HG03521 (cell line): ENCODE measurements around the gene PRKCB.

Source experiments
- ATAC-seq: cut with Tn5 transposase; IDR thresholded peaks from one replicate; pipeline ENCODE4 v1.9.1; 2021; ENCODE audit warnings: mild to moderate bottlenecking, moderate library complexity; ENCODE audit not compliant: unreplicated experiment

Gene PRKCB

GRCh38 chr16:24118126-24118821 is 282.5 kb downstream of the PRKCB start:
- ATAC-seq: no peak

GRCh38 chr16:24119807-24120206 is 284.0 kb downstream of the PRKCB start:
- ATAC-seq: no peak

GRCh38 chr16:24123275-24123674 is 287.5 kb downstream of the PRKCB start:
- ATAC-seq: no peak

- no peak for ATAC-seq
These were observed 288.5 kb downstream of the PRKCB start for GRCh38 chr16:24124291-24124690.

GRCh38 chr16:24125214-24125613 is 289.4 kb downstream of the PRKCB start:
- ATAC-seq: no peak

GRCh38 chr16:24129412-24129918 is 293.7 kb downstream of the PRKCB start:
- no peak for ATAC-seq

- ATAC-seq: no peak
These were observed 294.8 kb downstream of the PRKCB start for GRCh38 chr16:24130494-24131085.

- ATAC-seq: no peak
These were observed 295.5 kb downstream of the PRKCB start for GRCh38 chr16:24131294-24131693.

- no peak for ATAC-seq
These were observed 296.4 kb downstream of the PRKCB start for GRCh38 chr16:24132048-24132796.

- ATAC-seq: no peak
These were observed 297.0 kb downstream of the PRKCB start for GRCh38 chr16:24132797-24133155.

- ATAC-seq: no peak
These were observed 300.1 kb downstream of the PRKCB start for GRCh38 chr16:24135624-24136565.

GRCh38 chr16:24138024-24138423 is 302.2 kb downstream of the PRKCB start:
- ATAC-seq: no peak

- ATAC-seq: no peak
These were observed 302.8 kb downstream of the PRKCB start for GRCh38 chr16:24138575-24138974.

- no peak for ATAC-seq
These were observed 303.5 kb downstream of the PRKCB start for GRCh38 chr16:24139282-24139681.

GRCh38 chr16:24140730-24141129 is 304.9 kb downstream of the PRKCB start:
- ATAC-seq: no peak

GRCh38 chr16:24141466-24141865 is 305.7 kb downstream of the PRKCB start:
- ATAC-seq: no peak

- ATAC-seq: no peak
These were observed 306.1 kb downstream of the PRKCB start for GRCh38 chr16:24141917-24142316.

- no peak for ATAC-seq
These were observed 310.1 kb downstream of the PRKCB start for GRCh38 chr16:24145927-24146326.

- ATAC-seq: no peak
These were observed 310.7 kb downstream of the PRKCB start for GRCh38 chr16:24146518-24146917.

- ATAC-seq: no peak
These were observed 313.3 kb downstream of the PRKCB start for GRCh38 chr16:24149102-24149501.

- no peak for ATAC-seq
These were observed 314.5 kb downstream of the PRKCB start for GRCh38 chr16:24150282-24150681.
